HG03039 (cell line): ENCODE measurements around the gene WNT3.
"Not testable (repeated sequence)": the region's sequence is repeated elsewhere in the genome, so short reads cannot be mapped to it uniquely, and the experiment has no call there.

Experiments
- ATAC-seq: cut with Tn5 transposase; IDR thresholded peaks from one replicate; pipeline ENCODE4 v1.9.1; 2021; ENCODE audit warnings: mild to moderate bottlenecking, moderate library complexity; ENCODE audit not compliant: unreplicated experiment

WNT3 gene

DNA sequence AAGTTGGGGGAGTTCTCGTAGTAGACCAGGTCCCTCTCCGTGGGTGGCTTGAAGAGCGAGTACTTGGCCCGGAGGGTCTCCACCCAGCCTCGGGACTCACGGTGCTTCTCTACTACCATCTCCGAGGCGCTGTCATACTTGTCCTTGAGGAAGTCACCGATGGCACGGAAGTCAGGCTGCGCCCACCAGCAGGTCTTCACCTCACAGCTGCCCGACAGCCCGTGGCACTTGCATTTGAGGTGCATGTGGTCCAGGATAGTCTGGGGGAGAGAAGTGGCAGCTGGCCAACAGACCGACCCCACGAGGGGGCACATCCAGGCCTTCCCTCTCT is 50.0 kb downstream of the WNT3 start:
- ATAC-seq, result no peak

DNA sequence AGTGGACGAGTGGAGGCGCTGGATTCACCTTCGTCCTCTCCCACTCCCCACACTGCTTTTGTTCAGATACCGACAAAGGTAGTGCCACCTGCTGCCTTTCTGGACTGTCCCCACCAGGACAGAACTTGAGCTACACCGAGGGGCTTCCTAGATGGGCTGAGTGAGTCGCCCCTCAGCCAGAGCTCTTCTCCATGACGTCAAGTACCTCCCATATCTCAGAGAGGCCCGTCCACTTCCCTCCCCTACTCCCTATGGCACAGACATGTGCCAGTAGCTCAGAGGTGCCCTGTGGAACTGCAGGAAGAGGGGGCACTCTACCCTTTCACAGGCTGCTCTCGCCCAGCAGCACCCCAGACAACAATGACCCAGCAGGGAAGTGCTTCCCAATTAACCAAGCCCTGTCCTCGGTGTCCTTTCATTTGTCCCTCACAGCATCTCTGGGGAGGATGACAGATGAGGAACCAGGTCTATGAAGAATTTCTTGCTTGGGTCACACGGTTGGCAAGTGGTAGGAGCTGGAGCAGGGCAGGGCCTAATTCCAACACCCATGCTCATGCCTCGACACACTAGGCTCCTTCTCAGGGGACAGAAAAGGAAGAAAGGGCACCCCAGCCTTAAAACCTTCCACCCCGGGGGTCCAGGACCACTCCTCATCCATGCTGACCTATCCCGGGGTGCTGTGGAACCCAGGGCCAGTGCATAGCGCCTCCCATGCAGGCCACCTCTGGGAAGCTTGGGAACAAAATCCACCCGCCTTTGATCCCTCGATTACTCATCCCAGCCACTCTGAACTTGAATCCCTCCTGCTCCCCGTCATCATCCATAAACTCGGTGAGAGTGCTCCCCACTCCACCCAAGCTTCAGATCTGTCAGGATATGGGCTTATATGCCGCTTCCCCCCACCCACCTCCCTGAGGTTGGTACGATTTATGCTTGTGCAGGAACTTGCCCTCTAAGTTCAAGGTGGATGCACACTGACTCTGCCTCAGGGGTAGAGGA is 51.7 kb downstream of the WNT3 start:
- ATAC-seq, result no peak

DNA sequence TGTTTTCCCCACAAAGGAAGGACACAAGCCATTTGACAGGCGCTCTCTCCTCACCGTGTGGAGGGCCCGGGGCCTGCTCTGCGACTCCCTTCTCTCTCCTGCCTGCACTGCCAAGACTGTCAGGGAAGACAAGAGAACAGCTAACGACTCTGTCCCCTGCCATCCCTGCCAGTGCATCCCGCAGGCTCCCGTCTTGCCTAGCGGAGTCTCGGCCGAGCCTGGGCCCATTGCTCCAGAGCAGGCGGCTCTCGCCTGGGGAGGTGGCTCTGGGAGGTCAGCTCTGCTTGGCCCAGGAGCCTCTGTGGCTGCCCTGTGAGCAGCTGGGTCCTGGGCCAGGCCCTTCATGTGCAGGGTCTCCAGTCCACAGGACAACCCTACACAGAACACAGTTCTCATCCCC is 53.0 kb downstream of the WNT3 start:
- no peak for ATAC-seq

DNA sequence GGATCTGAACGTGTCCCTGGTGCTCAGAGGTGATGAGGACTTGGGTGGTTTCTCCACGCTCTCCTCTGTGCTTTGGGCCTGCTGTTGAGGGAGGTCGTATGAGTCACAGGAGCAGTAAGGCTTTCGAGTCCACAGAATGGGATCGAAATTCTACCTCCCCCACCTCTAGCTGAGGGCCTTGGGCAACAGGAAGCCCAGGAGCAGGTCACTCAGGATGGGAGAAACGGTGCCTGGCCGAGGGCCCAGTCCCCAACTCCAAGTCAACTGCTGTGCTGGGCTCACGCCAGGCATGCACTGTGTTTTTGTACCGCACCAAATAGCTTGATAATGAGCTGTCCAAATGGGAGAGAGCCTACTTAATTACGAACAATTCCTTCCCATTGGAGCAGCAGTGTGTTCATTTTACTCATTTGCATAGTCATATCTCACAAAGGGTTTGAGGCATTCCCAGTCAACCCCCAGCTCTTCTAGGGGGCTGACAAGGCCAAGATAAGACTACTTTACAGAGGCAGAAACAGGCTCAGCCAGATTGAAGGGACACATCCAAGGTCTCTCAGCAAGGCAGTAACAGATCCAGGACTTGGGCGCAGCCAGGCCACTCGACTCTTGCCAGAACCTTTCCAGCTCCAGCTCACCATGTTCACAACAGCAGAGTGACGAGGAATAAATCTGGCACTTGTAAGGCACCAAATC is 53.6 kb downstream of the WNT3 start:
- no peak for ATAC-seq

DNA sequence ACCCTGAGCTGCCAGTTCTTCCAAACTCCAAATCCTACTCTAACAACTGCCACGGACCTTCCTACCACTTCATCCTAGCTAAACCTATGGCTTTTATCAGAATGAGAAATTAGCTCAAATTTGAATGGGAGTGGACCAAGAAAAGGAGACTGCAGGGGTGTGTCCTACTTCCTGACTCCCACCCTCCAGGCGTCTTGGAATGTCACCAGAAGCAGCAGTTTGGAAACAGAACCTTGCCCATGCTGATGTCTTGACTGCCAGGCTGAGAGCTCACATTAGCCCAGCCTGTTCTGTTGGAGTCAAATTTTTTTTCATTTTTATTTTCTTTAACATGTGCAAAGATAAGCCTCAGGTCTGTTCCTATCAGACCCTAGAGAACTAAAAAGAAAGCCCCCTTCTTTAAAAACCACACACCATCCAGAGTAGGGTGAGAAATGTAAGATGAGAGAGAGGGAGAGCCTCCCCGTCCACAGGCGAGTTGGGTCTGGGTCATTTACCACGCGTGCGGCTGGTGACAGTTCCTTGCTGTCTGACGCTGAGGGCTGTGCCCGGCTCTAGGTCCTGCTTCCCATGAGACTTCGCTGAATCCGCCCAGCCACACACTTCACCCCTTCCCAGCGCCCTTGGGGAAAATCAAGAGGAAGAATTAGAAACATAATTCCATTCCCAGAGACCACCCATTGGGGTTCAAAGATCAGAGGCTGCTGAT is 54.3 kb downstream of the WNT3 start:
- ATAC-seq, result no peak

DNA sequence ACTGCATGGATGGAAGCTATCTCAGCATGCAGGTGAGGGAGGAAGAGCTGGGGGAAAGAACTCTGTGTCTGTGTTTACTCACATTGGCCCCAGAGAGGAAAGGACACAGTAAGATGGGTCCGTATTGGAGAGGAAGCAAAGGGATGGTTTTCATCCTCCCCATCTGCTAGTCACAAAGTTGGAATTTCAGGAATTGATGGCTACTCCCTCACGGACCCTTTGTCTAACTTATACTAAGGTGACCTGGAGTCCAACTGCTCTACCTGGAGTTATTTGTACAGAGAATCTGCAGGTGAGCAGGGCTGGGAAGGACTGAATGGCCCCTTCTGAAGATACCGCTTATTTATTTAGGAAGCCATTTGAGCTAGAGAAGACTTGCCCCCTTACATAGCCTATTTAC is 55.1 kb downstream of the WNT3 start:
- no peak for ATAC-seq

DNA sequence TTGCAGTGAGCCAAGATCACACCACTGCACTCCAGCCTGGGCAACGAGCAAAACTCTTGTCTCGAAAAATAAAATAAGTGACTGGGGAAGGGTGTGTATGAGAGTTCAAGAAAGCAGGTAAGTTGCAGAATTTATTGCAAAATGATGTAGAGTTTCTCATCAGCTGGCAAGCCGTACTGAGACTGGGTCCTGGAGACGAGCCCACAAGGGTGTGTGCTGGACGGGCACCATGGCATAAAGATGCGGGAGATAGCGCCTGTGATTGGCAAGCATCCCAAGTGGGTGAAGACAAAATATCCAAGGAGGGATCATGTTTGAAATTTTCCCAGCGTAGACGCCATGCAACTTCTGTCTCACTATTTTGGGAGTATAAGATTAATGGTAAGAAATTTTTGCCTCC is 59.4 kb downstream of the WNT3 start:
- ATAC-seq, result no peak

DNA sequence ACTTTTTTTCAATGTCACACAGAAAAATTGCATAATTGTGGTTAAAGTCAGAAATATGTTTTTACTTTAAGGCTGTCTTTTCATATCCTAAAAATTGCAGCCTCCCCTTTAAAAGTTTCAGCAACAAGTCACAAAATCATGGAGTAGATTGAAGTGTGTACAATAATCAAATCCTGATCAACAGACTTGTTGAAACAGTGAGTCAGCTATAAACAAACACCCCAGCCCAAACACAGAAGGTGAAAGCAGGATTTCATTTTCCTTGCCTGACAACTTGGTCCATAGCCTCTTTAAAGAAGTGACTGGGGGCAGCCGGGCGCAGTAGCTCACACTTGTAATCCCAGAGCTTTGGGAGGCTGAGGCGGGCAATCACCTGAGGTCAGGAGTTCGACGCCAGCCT is 59.9 kb downstream of the WNT3 start:
- no peak for ATAC-seq

DNA sequence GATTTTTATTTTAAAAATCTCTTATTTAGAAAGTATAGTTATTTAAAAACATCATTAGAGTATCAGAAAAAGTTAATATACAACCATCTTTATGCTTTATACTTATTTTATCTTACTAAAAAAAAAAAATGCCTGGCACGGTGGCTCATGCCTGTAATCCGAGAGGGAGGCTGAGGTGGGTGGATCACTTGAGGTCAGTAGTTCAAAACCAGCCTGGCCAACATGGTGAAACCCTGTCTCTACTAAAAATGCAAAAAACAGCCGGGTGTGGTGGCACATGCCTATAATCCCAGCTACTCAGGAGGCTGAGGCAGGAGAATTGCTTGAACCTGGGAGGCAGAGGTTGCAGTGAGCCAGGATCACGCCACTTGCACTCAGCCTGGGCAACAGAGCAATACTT is 60.9 kb downstream of the WNT3 start:
- ATAC-seq, result not testable (repeated sequence)

DNA sequence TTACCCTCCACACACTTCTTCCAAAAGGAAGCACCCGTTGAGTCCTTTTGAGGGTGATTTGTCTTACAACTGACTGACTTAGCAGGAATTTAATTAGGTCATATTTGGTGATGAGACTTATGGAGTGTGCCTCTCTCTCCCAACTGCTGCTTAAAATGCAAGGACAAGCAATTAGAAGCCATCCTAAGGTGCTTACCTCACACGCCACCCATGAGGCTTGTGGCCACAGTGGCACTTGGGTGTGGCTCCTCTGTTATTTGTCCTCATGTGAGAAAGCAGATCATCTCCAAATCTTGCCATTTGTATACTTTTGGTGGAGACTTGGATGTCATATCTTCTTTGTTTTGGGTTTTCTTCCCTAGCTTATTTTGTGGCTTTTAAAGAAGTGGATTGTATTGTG is 61.6 kb downstream of the WNT3 start:
- ATAC-seq, result no peak

DNA sequence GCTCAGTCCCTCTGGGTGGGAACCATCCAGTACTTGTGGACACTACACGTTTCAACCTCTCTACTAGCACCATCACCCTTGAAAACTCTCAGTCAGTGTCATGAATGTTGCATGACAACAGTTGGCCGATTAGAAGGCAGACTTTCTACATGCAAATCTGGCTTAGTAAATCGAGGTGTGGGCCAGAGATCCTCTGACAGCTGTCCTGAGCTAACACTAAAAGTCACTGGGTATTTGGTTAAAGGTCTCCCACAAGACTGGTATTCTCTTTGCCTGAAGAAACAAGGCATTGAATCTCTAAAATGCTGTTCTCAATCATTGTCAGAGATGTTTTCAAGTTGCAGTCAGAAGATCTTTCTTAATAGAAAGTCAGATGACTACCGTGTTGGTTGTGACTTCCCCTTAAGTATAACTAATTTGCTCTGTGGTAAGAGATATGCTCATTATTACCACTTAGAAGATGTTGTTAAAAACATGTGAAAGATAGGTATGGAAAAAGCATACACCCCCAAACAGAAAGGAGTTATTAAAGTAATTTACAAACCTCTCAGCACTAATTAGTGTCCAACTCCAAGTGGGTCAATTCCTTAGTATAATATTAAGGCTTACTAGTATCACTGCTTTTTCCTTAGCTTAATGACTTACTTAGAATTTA is 62.3 kb downstream of the WNT3 start:
- ATAC-seq, result no peak

DNA sequence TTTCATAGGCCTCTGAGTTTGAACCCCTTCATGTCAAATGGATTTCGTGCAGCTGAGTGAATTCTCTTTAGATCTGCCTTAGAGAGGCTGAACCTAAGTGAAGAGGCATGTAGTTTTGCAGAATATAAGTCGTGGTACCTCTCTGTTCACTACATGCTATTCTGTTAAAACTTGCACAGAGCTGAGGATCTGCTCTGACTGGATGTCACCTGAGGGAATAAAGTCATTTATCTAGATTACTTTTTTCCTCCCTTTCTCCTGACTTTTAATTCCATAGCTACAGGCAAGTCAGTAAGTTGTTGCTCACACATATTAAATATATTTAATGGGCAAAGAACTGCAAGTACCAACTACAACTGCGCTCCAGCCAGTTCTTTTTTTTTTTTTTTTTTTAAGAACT is 64.7 kb downstream of the WNT3 start:
- no peak for ATAC-seq

DNA sequence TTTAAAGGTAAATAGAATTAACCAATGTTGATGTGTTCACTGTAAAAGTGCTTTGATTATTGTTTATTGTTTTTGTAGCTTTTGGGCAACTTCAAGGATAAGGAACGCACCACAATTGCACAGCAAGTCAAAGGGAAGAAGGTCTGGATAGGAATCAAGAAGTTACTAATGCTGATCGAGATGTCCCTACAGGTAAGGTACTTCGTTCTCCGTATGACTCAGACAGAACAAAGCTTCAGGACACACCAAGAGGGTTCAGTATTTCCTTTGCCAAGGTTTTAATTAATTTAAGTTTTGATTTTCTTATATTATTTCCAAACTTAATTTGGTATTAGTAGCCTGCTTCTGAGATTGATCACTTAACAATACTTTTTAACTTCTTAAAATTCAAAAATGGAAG is 67.1 kb downstream of the WNT3 start:
- ATAC-seq, result no peak

DNA sequence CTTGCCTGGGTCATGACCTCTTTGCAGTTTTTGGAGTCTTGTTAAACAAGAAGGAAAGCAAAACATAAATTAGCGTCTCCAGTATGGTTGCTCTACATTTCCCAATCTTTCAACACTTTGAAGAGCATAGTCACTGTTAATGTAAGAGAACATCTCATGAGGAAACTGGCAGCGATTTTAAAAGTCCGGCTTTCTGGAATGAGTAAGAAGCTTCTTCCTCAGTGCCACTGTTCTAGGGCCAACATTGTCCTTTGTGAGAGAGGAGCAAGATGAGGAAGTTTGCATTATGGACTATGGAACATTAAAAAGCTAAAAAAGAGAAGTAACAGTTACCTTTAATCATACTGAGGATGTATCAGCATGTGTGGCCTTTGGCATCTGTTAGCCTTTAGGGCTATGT is 73.1 kb downstream of the WNT3 start:
- ATAC-seq, result no peak

DNA sequence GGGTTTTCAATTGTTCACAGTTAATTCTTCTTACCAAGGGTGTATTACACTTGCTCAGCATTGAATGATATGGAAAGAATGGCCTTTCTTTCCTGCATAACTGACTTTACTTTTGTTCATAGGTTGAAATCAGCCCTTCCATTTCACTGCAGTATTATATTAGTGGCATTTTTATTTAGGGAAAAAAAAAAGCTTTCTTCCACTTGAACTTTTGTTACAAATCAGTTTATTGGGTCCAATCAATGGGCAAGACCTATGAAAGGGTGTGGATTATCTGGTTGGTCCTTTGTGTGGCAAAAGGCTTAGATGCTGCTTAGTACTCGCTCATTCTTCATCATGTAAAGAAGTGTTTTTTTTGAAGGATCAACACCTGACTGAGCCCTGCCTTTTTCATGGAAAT is 74.1 kb downstream of the WNT3 start:
- no peak for ATAC-seq

DNA sequence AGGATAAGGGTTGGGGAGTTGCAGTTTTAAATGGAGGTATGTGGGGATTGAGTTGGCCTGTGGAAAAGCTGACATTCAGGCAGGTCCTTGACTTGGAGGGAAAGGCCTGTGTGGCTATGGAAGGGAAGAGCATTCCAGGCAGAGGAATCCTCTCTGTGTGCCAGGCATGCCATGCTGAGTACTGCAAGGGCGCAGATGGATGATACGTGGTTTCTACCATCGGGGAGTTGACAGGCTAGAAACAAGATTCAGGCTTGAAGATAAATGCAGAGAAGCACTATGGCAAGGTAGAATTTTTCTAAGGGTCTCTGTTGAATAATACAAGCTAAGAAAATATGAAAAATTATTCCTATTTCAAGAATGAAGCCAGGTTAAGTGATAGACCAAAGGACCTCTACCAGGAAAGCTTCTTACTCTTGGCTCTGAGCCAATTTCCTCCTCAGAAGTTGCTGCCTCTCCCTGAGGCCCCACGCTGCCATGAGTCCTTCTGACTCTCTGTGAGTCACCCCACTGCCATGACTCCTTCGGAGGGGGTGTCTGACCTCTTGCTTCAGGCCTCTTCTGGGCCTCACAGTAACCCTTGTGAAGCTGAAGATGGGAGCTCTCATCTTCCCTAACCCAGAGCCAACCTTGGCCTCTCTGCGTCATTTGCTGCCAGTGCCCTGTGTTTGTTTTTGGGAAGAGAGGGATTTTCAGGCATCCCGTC is 75.8 kb downstream of the WNT3 start:
- no peak for ATAC-seq

DNA sequence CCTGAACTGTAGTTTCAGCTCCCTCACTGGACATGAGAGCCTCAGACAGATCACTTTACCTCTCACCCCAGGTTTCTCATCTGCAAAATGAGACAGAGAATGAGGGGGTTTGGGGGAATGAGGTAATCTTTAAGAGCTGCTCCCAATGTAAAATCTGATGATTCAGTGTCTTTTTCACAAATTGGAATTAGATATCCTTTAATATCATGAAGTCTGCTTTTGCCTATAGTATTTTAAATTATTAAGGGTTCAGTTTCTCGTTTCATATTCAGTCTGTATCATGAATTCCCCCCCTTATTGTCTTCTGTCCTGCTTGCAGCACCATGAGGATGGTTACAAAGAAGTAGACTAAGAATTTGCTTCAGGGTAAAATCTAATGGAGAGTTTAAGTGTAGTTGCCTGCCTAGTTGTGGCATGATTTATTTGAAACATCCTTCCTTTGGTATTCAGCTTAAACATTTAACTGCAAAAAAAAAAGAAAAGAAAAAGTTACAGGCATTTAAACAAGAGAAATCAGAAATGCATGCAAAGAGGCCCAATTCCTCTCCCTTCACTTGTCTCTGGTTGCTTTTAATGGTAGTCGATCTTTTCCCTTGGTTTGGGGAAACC is 77.3 kb downstream of the WNT3 start:
- ATAC-seq, result no peak

DNA sequence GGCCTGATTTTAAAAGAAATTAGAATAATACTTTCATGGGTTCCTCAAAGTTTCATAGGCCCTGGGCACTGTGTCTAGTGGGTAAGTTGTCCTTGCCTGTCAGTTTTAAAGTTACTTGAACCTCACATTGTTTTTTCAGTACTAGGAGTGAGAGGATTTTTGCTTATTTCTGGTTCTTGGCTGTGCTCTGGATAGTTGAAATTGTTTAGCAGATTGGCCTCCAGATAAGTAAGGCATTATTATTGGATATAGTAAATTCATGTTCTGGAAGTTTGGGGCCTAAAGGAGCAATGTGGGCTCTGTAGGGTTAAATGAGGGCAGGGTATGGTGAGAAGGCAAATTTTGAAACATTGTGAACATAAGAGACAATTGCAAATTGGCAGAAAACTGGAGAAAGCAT is 78.5 kb downstream of the WNT3 start:
- ATAC-seq, result no peak

DNA sequence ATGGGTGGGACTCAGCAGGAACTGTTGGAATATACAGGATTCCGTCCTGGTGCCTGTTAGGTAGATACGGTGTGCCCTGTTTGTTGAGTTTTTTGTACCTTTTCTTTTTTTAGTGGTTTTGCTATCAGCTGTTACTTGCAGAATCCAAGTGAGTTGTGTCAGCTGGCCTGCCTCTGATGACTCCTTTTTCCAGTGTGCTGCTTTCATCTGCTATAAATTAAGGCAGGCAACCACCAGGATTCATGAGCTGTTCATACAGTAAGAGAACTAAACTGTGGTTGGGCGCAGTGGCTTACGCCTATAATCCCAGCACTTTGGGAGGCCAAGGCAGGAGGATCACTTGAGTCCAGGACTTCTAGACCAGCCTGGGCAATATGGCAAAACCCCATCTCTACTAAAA is 79.9 kb downstream of the WNT3 start:
- ATAC-seq, result no peak

DNA sequence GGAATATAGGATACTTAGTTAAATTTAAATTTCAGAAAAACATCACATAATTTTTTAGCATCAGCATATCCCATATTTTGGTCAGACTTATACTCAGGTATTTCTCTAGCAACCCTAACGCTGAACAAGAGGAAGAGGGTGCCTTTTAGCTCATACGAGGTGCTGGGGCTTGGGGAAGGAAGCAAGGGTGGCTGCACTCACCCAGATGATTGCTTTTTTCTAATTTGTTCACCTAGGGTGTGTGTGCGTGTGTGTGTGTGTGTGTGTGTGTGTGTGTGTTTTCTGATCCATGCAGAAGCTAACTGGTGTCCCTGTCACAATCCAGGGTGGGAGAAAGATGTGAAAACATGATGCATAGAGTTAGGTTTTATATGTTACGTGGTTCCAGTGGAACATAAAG is 81.2 kb downstream of the WNT3 start:
- no peak for ATAC-seq
